ENCODE results near the gene MEF2C. TPM values are rescaled to one million over a fixed set of nuclear protein-coding genes. Genes with fewer than 3 reads are reported as not detected.

The MEF2C gene
- polyA plus RNA-seq, 6 donors from 2014 or later, result 402 to 547 (median 433) TPM

DNA sequence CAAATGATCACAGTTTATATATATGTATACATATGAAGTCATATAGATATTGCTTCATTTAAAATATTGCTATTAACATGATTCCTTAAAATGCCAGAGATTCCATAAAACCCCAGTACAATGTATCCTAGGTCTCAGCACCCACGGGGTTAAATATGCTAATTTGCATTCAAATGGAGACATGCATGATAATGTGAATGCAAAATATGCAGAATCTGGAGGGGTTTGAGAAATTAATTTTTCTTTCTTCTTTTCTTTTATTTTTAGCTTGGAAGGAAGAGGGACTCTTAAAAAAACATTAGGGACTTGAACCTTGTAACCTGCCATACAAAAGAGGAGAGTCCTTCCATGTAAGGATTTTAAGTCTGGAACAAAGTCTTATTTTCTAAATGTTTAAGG is 211.9 kb downstream of the MEF2C start:
- H3K27me3 Mint-ChIP-seq, result peaks cover 83 to 93% (median 84%) of the 10 kb centered on the region in 3 donors
- H3K36me3 Mint-ChIP-seq, result peaks cover 6 to 28% of the 10 kb centered on the region in 2 donors
- no peak overlapping the region for H3K27ac Mint-ChIP-seq
- no peak for ATAC-seq (ENCODE audit: low read depth in 2 of 2)
- peaks cover 31 to 51% (median 45%) of the 10 kb centered on the region in 3 donors for H3K4me1 Mint-ChIP-seq
- H3K4me3 Mint-ChIP-seq, result peak overlapping the region in 1 of 8 donors; percentile 75
- DNase-seq, result no peak
- H3K9me3 Mint-ChIP-seq, result peaks cover 4 to 48% (median 25%) of the 10 kb centered on the region in 7 donors

DNA sequence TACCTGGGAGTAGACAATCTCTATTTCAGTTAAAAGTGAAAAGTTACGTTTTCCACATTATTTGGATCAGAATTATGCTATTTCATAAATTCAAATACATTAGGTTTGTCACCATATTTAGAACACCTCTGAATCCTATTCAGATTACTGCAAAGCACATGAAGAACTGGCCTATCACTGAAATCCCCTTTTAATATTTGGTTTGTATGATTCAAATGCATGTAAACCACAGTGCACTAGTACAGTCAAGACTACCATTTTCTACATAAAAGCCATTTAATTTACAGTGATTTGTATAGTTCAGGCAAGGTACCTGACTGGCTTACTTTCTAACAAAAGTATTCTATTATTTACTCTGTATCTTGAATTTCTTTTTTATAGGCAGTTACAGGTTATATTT is 212.5 kb downstream of the MEF2C start:
- Mint-ChIP-seq H3K4me1 (peaks cover 24 to 52% (median 39%) of the 10 kb centered on the region in 3 donors), H3K36me3 (peaks cover 9 to 29% of the 10 kb centered on the region in 2 donors), H3K9me3 (peaks cover 4 to 55% (median 27%) of the 10 kb centered on the region in 7 donors), H3K4me3 (peak overlapping the region in 1 of 8 donors; percentile 31), H3K27ac (no peak overlapping the region), H3K27me3 (peaks cover 84 to 93% (median 84%) of the 10 kb centered on the region in 3 donors)
- no peak for ATAC-seq (ENCODE audit: low read depth in 2 of 2)
- no peak for DNase-seq

DNA sequence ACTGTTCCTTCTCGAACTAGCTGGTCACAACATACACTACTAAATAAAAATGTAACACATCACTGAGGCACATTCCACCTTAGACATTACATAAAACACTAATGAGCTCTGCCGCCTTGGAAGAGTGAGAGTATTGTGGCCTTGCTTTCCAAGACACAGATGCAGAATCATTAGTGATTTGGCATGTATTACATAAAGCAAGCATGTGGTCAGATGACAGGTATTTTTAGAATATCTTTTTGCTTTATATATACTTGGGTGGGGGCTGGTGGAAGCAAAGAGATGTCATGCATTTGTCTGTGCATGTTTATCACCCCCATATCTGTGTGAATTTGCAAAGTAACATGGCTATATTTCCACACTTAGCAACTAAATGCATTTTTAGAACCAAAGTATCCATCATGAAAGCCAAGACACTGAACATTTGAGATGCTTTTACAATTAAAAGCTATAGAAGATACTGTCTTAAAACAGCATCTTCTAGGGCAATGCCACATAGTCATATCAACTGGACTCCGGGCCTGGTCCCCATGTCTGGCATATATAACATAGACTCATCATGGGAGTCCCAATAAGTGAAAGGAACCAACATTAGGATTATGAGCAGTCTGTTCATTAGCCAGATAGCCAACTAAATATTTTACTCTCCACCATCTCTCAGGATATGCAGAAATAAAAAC is 213.5 kb downstream of the MEF2C start:
- Mint-ChIP-seq H3K4me3 (peak overlapping the region in 1 of 8 donors; percentile 31), H3K27ac (no peak overlapping the region), H3K36me3 (peaks cover 9 to 29% of the 10 kb centered on the region in 2 donors), H3K4me1 (peaks cover 20 to 42% (median 29%) of the 10 kb centered on the region in 3 donors), H3K27me3 (peaks cover 80 to 88% (median 81%) of the 10 kb centered on the region in 3 donors), H3K9me3 (peaks cover 4 to 61% (median 30%) of the 10 kb centered on the region in 7 donors)
- DNase-seq, result no peak
- ATAC-seq (ENCODE audit: low read depth in 2 of 2), result no peak

DNA sequence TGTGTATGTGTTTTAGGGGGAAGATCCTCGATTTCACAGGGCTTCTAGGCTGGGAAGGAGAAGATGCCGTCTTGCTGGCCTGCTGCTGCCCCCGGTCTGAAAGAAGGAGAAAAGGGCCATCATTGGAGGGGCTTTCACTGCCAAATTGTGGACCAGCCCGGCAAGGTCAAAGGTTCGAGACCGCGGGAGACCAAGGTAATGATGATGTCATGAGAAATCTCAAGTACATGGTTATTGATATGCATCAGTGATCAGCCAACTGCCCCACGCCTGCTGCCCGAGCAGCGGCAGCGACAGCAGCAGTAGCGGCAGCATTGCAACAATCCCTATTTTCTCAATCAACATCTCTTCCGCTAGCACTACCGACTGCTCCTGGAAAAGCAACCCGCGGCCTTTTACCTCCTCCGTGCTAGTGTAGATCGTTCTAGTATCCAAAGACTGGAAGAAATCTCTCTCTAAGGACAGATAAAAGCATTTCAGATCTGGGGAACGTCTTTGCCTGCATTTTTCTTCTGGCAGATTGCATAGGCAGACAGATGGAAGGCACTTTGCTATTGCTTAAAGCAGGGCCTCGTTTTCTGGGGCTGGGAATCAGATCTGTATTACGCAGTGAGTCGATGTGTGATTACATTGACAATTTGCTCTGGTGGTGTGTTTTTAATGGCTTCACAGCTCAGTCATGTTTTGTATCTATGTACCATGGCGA is 215.3 kb downstream of the MEF2C start:
- Mint-ChIP-seq H3K36me3 (peaks cover 8 to 17% of the 10 kb centered on the region in 2 donors), H3K4me1 (peaks cover 13 to 32% (median 18%) of the 10 kb centered on the region in 3 donors), H3K9me3 (peaks cover 0 to 66% (median 29%) of the 10 kb centered on the region in 7 donors), H3K27ac (peak overlapping the region in 3 of 6 donors; percentile 4 to 83 (median 19)), H3K27me3 (peaks cover 85 to 86% (median 85%) of the 10 kb centered on the region in 3 donors), H3K4me3 (peak overlapping the region in 7 of 8 donors; percentile 34 to 90 (median 84))
- ATAC-seq (ENCODE audit: low read depth in 2 of 2), result peak; percentile 9 to 12
- DNase-seq, result no peak

Measured in naive B cell (primary cell).